ENCODE measurements around the gene JAK3.

DNA sequence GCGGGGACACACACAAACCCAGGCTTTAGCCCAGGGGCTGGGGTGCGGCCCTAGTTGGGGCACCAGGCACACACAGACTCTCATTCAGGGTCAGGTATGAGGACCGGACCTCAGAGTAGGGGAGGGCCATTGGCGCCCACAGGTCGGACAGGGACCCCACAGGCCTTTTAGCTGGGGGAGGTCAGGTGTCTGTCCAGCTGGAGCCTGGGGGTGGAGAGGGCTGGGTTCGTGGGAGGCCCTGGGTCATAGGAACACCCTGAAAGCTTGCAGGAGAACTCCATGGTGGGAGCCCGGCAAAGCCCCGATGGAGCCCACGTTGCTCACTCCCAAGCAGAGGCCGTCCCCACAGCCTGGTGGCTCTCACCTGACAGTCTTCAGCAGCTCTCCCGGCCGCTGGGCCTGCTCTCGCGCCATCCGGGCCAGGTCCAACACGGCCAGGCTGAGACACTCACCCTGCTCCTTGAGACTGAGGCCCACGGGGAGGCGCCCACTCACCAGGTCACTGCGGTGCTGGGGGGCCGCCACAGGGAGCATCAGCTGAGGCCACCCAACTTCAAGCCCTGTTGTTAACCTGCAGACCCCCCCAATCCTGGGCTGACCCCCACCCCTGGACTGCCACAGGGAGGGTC, 5.0 kb downstream of the JAK3 start:
- TF ChIP-seq SMC3 (IDR thresholded peaks at IDR 0.05; ENCODE audit: low read depth, low read length) (no peak), RAD21 (IDR thresholded peaks at IDR 0.05; ENCODE audit: low read length) (no peak), POLR2A (IDR thresholded peaks at IDR 0.05; ENCODE audit: low read depth, low read length) (no peak), MAFK (IDR thresholded peaks at IDR 0.05; ENCODE audit: low read depth, low read length) (no peak), FOS (IDR thresholded peaks at IDR 0.05; ENCODE audit: low read depth, low read length) (no peak), RFX5 (IDR thresholded peaks at IDR 0.05; ENCODE audit: low read depth, low read length) (no peak), BHLHE40 (IDR thresholded peaks at IDR 0.05; ENCODE audit: low read depth, low read length) (no peak), RCOR1 (IDR thresholded peaks at IDR 0.05; ENCODE audit: insufficient replicate concordance, low read length) (no peak)
- TF ChIP-seq, protein P1, sequence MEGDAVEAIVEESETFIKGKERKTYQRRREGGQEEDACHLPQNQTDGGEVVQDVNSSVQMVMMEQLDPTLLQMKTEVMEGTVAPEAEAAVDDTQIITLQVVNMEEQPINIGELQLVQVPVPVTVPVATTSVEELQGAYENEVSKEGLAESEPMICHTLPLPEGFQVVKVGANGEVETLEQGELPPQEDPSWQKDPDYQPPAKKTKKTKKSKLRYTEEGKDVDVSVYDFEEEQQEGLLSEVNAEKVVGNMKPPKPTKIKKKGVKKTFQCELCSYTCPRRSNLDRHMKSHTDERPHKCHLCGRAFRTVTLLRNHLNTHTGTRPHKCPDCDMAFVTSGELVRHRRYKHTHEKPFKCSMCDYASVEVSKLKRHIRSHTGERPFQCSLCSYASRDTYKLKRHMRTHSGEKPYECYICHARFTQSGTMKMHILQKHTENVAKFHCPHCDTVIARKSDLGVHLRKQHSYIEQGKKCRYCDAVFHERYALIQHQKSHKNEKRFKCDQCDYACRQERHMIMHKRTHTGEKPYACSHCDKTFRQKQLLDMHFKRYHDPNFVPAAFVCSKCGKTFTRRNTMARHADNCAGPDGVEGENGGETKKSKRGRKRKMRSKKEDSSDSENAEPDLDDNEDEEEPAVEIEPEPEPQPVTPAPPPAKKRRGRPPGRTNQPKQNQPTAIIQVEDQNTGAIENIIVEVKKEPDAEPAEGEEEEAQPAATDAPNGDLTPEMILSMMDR (conservative IDR thresholded peaks at IDR 0.05; ENCODE audit: low read depth, low read length), result no peak
